Cardiac atrium fibroblast (primary cell): ENCODE results near the gene KRT32. TPM values are rescaled to one million over a fixed set of nuclear protein-coding genes. Genes with fewer than 3 reads are reported as not detected.

ENCODE experiments used
- total RNA-seq: library from RNA; depleted of rRNA; stranded (reverse); fragments of >200 nt; gene quantifications from 2 replicates; pipeline ENCODE4 v1.2.3, GENCODE V29; 2015

Gene KRT32
- total RNA-seq = not detected in 2 replicates

DNA sequence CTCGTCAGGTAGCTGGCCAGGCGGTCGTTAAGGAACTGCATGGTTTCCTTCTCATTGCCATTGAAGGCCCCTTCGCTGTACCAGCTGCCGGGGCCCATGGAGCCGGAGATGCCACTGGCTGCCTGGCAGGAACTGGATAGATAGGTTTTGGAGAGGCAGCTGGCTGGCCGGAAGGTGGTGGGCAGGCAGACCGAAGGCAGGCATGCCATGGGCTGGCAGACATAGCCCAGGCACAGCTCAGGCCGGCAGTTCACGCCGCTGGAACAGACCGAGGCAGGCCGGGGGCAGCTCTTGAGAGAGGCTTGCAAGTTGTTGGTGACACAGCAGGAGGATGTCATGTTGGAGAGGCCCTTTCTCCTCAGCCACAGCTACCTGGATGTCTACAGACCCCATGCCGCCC is at the start of gene KRT32:
TSS of gene KRT32 (minus strand) at position 399 of the 400 bp plus-strand sequence. CDS start at position 338, 61 bp downstream.

DNA sequence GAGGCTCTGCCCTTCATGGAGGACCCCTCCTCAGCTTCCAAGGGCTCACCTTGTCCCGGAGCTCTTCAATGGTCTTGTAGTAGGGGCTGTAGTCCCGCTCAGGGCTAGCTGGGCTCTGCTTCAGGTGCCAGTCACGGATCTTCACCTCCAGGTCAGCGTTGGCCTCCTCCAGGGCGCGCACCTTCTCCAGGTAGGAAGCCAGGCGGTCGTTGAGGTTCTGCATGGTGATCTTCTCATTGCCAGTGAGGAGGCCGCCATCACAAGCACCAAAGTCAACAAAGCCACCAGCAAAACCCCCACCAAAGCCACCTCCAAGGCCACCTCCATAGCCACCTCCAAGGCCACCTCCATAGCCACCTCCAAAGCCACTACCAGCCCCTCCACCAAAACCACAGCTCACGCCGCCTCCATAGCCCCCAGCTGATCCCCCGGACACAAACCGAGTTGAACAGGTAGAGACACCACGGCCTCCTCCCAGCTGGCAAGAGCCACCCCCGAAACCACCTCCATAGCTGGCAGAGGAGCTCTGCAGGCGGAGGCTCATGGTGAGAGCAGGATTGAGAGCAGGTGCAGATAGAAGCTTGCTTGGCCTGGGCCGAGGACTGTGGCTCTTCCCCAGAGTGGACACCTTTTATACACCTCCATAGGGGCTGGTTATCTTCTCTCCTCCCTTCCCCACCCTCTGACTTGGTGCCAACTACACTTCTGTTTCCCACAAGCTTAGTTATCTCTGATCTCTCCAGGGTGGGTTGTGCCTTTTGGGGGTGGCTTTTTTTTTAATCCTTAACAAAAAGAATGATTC is 38.0 kb upstream of the KRT32 start, which contains the start of gene KRT13:
TSS of gene KRT13 (minus strand) at position 606 of the 802 bp plus-strand sequence. CDS start at position 544, 62 bp downstream.

DNA sequence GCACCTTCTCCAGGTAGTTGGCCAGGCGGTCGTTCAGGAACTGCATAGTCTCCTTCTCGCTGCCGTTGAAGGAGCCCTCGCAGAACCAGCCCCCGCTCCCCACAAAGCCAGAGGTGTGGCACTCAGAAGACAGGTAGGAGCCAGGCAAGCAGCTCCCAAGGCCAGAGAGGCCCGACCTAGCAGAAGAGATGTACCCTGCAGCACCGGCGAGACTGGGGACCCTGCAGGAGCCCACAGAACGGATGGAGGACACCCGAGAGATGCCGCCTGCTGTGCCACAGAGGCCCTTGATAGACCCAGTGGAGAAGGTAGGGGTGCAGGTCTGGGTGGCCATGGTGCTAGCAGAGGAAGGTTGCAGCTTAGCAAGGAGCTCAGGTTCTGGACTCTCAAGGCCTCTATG is 22.3 kb upstream of the KRT32 start, which contains the start of gene KRT36:
TSS of gene KRT36 (minus strand) at position 380 of the 400 bp plus-strand sequence. CDS start at position 334, 46 bp downstream.

DNA sequence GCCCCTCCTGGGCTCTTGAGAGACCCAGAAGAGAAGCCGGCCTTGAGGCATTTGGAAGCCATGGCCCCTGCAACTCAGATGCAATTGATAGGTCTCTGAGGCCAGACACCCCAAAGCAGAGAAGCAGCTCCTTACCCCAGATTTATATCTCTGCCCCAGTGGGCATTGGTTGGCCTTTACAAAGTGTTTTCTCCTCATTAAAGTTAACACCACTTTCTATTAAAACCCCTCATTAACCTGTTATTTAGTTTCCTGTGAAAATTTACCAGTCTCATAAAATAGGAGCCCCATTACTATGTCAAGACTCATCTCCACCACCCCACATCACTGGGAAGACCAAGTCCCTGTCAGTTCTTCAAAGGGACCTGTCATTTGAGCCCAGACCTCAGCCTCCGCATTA is 13.8 kb upstream of the KRT32 start, which contains the start of gene KRT35:
TSS of gene KRT35 (minus strand) at position 116 of the 400 bp plus-strand sequence. CDS start at position 62, 54 bp downstream.

DNA sequence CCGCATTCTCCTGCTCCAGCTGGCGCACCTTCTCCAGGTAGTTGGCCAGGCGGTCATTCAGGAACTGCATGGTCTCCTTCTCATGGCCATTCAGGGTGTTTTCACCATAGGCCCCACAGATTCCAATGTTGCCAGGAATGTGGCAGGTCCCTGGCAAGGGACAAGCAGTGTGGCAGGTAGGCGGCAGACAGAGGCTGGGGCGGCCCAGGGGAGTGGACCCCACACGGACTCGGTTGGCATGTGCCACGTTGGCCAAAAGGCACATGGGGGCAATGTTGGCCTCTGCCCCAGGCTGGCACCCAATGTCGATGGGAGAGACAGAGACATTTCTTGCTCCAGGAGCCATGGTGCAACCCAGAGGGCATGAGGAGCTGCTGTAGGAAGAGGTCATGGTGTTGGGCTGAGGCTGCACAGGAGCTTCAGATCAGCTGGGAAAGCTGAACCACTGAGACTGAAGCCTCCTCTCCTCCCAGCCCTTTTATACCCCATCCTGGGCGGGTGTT is 26.6 kb downstream of the KRT32 start, which contains the start of gene KRT38:
TSS of gene KRT38 (minus strand) at position 453 of the 503 bp plus-strand sequence. CDS start at position 391, 62 bp downstream.

DNA sequence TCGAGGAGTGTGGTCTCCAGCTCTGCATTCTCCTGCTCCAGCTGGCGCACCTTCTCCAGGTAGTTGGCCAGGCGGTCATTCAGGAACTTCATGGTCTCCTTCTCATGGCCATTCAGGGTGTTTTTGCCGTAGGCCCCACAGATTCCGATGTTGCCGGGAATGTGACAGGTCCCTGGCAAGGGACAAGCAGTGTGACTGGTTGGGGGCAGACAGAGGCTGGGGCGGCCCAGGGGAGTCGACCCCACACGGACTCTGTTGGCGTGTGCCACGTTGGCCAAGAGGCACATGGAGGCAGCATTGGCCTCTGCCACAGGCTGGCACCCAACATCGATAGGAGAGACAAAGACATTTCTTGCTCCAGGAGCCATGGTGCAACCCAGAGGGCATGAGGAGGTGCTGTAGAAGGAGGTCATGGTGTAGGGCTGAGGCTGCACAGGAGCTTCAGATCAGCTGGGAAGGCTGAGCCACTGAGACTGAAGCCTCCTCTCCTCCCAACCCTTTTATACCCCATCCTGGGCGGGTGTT is 43.0 kb downstream of the KRT32 start, which contains the start of gene KRT37:
TSS of gene KRT37 (minus strand) at position 475 of the 525 bp plus-strand sequence. CDS start at position 413, 62 bp downstream.

Other genes with a start within 250 kb of the KRT32 start
- not detected in 2 replicates for gene KRTAP9-2, start 240.7 kb downstream of the KRT32 start, total RNA-seq
- not detected in 2 replicates for gene KRTAP9-3, start 234.9 kb downstream of the KRT32 start, total RNA-seq
- not detected in 2 replicates for gene KRTAP9-8, start 229.4 kb downstream of the KRT32 start, total RNA-seq
- gene KRTAP9-4, start 217.7 kb downstream of the KRT32 start, total RNA-seq = not detected in 2 replicates
- gene KRTAP9-9, start 212.0 kb downstream of the KRT32 start, total RNA-seq = not detected in 2 replicates
- gene KRTAP9-6, start 202.0 kb downstream of the KRT32 start, total RNA-seq = not detected in 2 replicates
- gene KRTAP9-7, start 191.7 kb downstream of the KRT32 start, total RNA-seq = not detected in 2 replicates
- gene KRTAP29-1, start 164.5 kb downstream of the KRT32 start, total RNA-seq = not detected in 2 replicates
- gene KRTAP16-1, start 158.1 kb downstream of the KRT32 start, total RNA-seq = not detected in 2 replicates
- gene KRTAP17-1, start 151.7 kb downstream of the KRT32 start, total RNA-seq = not detected in 2 replicates
- gene KRT33A, start 116.6 kb downstream of the KRT32 start, total RNA-seq = not detected in 2 replicates
- gene KRT33B, start 97.6 kb downstream of the KRT32 start, total RNA-seq = not detected in 2 replicates
- not detected in 2 replicates for gene KRT34, start 85.1 kb downstream of the KRT32 start, total RNA-seq
- gene KRT31, start 69.8 kb downstream of the KRT32 start, total RNA-seq = not detected in 2 replicates
- not detected in 2 replicates for gene KRT37, start 42.8 kb downstream of the KRT32 start, total RNA-seq
- gene KRT38, start 26.4 kb downstream of the KRT32 start, total RNA-seq = not detected in 2 replicates
- gene KRT35, start 13.8 kb upstream of the KRT32 start, total RNA-seq = not detected in 2 replicates
- gene KRT36, start 22.5 kb upstream of the KRT32 start, total RNA-seq = not detected in 2 replicates
- not detected in 2 replicates for gene KRT13, start 38.2 kb upstream of the KRT32 start, total RNA-seq
- gene KRT15, start 51.5 kb upstream of the KRT32 start, total RNA-seq = 9.6 TPM in 1 of 2 replicates, not detected in the other
- gene KRT19, start 60.9 kb upstream of the KRT32 start, total RNA-seq = 0.72 and 5.7 TPM in 2 replicates
- not detected in 2 replicates for gene KRT9, start 104.7 kb upstream of the KRT32 start, total RNA-seq
- gene KRT14, start 119.5 kb upstream of the KRT32 start, total RNA-seq = not detected in 2 replicates
- not detected in 2 replicates for gene KRT16, start 145.4 kb upstream of the KRT32 start, total RNA-seq
- 0.54 and 0.65 TPM in 2 replicates for gene KRT17, start 157.2 kb upstream of the KRT32 start, total RNA-seq
- gene EIF1, start 221.5 kb upstream of the KRT32 start, total RNA-seq = 109 and 140 TPM in 2 replicates
- gene GAST, start 244.9 kb upstream of the KRT32 start, total RNA-seq = not detected in 2 replicates